Liver (tissue), 9 donors: ENCODE measurements around the gene MSGN1. TPM values are rescaled to one million over a fixed set of nuclear protein-coding genes. Genes with fewer than 3 reads are reported as not detected.

Source experiments
- DNase-seq: peaks from one replicate; pipeline ENCODE4 v3.0.0-alpha.2; 2017; ENCODE audit warnings: low spot score
- H3K27ac ChIP-seq, 2 donors: one replicate each; pipeline ENCODE4 v1.7.0; 2013; ENCODE audit warnings: inconsistent platforms in 2 of 2, low read length in 2 of 2, control low read depth in 1 of 2, low read depth in 1 of 2, mild to moderate bottlenecking in 1 of 2
- H3K27me3 ChIP-seq, 4 donors: one replicate each; pipeline versions ENCODE4 v1.6.1 to v1.7.0; 2013; ENCODE audit warnings: low read length in 3 of 4, inconsistent platforms in 1 of 4, mild to moderate bottlenecking in 1 of 4, moderate library complexity in 1 of 4; ENCODE audit not compliant: control insufficient read depth in 4 of 4, insufficient read depth in 4 of 4
- H3K36me3 ChIP-seq, 4 donors: one replicate each; pipeline versions ENCODE4 v1.6.1 to v1.7.0; 2013; ENCODE audit warnings: low read length in 3 of 4, mild to moderate bottlenecking in 3 of 4, low read depth in 1 of 4, moderate library complexity in 1 of 4; ENCODE audit not compliant: control insufficient read depth in 4 of 4, insufficient read depth in 3 of 4
- H3K4me1 ChIP-seq, 4 donors: one replicate each; pipeline versions ENCODE4 v1.6.1 to v1.7.0; 2013; ENCODE audit warnings: low read length in 3 of 4, mild to moderate bottlenecking in 3 of 4, moderate library complexity in 1 of 4; ENCODE audit not compliant: control insufficient read depth in 4 of 4, insufficient read depth in 4 of 4
- H3K4me3 ChIP-seq, 3 donors: one replicate each; pipeline versions ENCODE4 v1.6.1 to v1.7.0; 2013; ENCODE audit warnings: low read length in 3 of 3, control low read depth in 1 of 3, low read depth in 1 of 3, mild to moderate bottlenecking in 1 of 3
- H3K9ac ChIP-seq, 2 donors: one replicate each; pipeline ENCODE4 v1.7.0; 2013; ENCODE audit warnings: low read length in 2 of 2, mild to moderate bottlenecking in 2 of 2, moderate library complexity in 2 of 2, control low read depth in 1 of 2, low read depth in 1 of 2
- H3K9me3 ChIP-seq, 4 donors: one replicate each; pipeline versions ENCODE4 v1.6.1 to v1.7.0; 2013; ENCODE audit warnings: low read length in 3 of 4; ENCODE audit not compliant: control insufficient read depth in 4 of 4
- EGR1 ChIP-seq, 2 donors: IDR thresholded peaks; 2 replicates each; pipeline ENCODE4 v1.6.1; 2016 to 2018; ENCODE audit warnings: antibody characterized with exemption in 2 of 2, low read depth in 2 of 2
- FOXA1 ChIP-seq: IDR thresholded peaks from 2 replicates; pipeline ENCODE4 v1.6.1; 2016; ENCODE audit warnings: antibody characterized with exemption
- GABPA ChIP-seq, 2 donors: IDR thresholded peaks in 1 of 2; conservative IDR thresholded peaks in 1 of 2; 2 replicates each; pipeline ENCODE4 v1.6.1; 2016; ENCODE audit warnings: antibody characterized with exemption in 2 of 2, mild to moderate bottlenecking in 1 of 2, moderate library complexity in 1 of 2
- HNF4A ChIP-seq, 2 donors: conservative IDR thresholded peaks; 2 replicates each; pipeline ENCODE4 v1.6.1; 2016; ENCODE audit warnings: antibody characterized with exemption in 2 of 2, mild to moderate bottlenecking in 2 of 2
- HNF4G ChIP-seq: IDR thresholded peaks from 2 replicates; pipeline ENCODE4 v1.6.1; 2016; ENCODE audit warnings: antibody characterized with exemption
- NR2F2 ChIP-seq: IDR thresholded peaks from 2 replicates; pipeline ENCODE4 v1.6.1; 2016; ENCODE audit warnings: antibody characterized with exemption
- RAD21 ChIP-seq, 2 donors: IDR thresholded peaks; 2 replicates each; pipeline ENCODE4 v1.6.1; 2016; ENCODE audit warnings: antibody characterized with exemption in 2 of 2, mild to moderate bottlenecking in 2 of 2
- RXRA ChIP-seq, 2 donors: IDR thresholded peaks; 2 replicates each; pipeline ENCODE4 v1.6.1; 2017 to 2018; ENCODE audit warnings: antibody characterized with exemption in 2 of 2, mild to moderate bottlenecking in 1 of 2
- SP1 ChIP-seq: IDR thresholded peaks from 2 replicates; pipeline ENCODE4 v1.6.1; 2018; ENCODE audit warnings: antibody characterized with exemption, mild to moderate bottlenecking
- WGBS: extraction: QIAGEN DNeasy Blood & Tissue Kit; methylation state at CpG from one replicate; pipeline ENCODE4 v1.1.7; 2013; 5-methylcytosine and 5-hydroxymethylcytosine counted together
- polyA plus RNA-seq, 2 donors: library from polyadenylated mRNA; stranded (reverse) in 1 of 2; unstranded in 1 of 2; fragments of 200-250 nt in 1 of 2; fragments of >200 nt in 1 of 2; fragmentation: Nextera tagmentation in 1 of 2; extraction: Ambion mirVana in 1 of 2; gene quantifications; one replicate each; pipeline versions ENCODE4 v1.2.1 to v1.2.3, GENCODE V29; 2013 to 2015
- total RNA-seq, 2 donors: library from RNA; depleted of rRNA; stranded (reverse); fragments of >200 nt; gene quantifications; one replicate each; pipeline ENCODE4 v1.2.3, GENCODE V29; 2014
- TF ChIP-seq, protein P1 (sequence below): IDR thresholded peaks from 2 replicates; pipeline ENCODE4 v1.6.1; 2016; ENCODE audit warnings: antibody characterized with exemption
- TF ChIP-seq, protein P2 (sequence below): IDR thresholded peaks from 2 replicates; pipeline ENCODE4 v1.6.1; 2016; ENCODE audit warnings: antibody characterized with exemption, mild to moderate bottlenecking
- TF ChIP-seq, protein P3 (sequence below): IDR thresholded peaks from 2 replicates; pipeline ENCODE4 v1.6.1; 2016; ENCODE audit warnings: antibody characterized with exemption
- TF ChIP-seq, protein P4 (sequence below): fragments of 150-350 bp; IDR thresholded peaks from 2 replicates; pipeline ENCODE4 v1.5.1; 2017; ENCODE audit warnings: improper control_type of control experiment, low read depth, low read length; ENCODE audit not compliant: missing input control
- donor health status: healthy.
- donor health status: healthy.
- donor health status: healthy.
- donor health status: healthy.
- donor health status: healthy.

Gene MSGN1
- total and polyA plus RNA-seq, 4 donors: not detected

DNA sequence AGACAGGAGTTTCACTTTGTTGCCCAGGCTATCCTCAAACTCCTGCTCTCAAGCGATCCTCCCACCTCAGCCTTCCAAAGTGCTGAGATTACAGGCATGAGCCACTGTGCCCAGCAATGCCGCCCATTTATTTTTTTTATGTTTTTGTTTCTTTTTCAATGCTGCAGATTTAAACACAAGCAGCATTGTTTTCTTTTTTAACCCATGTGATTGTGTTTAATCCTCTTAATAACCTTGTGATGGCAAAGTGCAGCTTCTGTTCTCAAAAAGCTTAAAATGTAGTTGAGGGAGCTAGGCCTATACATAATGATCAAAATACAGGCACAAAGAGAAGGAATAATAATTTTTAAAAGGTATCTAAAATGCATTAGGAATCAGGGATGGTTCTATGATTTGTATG, 11.5 kb downstream of the MSGN1 start (continued):
- no peak for TF ChIP-seq SP1
- no peak for TF ChIP-seq HNF4A (conservative IDR thresholded peaks at IDR 0.05)

DNA sequence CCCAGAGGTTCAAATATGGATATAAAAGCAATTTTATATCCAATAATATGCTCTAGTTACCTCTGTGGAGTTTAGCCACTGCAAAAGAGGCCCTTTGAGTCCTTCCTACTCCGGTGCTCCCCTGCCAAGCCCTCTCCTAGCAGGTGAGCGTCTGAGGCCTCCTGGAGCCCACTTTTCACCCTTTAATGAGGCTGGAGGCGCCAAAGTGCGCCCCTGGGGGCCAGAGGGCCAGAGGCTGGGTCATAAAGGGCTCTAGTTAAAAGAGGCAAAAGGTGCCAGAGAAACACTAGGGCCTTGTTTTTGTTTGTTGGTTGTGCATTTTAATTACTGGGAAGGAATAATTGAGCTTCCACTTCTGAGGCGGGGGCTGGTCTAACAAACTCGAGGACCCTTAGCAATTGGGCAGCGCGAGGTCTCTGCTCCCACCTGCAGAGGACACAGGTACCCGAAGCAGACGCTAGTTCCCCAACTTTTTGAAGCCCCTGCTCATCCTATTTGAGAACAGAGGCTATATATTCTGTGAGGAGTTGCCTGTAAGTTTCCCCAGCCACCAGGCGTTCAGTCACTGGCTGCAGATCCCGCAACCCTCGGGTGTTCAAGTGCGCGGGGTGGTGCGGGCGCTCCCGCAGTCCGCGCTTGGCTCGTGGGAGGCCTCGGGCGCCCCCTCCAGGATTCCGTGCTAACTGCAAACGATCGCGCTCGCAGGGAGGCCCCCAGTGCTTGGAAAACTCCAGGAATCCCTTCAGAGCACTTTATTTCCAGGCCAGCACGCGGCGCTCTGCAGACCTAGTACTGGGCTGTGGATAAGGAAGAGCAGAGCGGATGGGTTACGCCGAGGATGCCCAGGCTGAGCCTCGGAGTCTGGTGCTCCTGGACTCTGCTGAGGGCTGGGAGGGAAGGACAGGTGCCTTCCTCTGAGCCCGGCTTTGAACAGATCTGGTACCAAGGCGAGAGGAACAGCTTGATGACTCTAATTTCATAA, 14.1 kb downstream of the MSGN1 start:
- WGBS: 14% methylated on average over 37 of the region's 37 CpGs
- TF ChIP-seq, protein P1, sequence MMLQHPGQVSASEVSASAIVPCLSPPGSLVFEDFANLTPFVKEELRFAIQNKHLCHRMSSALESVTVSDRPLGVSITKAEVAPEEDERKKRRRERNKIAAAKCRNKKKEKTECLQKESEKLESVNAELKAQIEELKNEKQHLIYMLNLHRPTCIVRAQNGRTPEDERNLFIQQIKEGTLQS: no peak
- TF ChIP-seq HNF4G: no peak
- TF ChIP-seq, protein P2, sequence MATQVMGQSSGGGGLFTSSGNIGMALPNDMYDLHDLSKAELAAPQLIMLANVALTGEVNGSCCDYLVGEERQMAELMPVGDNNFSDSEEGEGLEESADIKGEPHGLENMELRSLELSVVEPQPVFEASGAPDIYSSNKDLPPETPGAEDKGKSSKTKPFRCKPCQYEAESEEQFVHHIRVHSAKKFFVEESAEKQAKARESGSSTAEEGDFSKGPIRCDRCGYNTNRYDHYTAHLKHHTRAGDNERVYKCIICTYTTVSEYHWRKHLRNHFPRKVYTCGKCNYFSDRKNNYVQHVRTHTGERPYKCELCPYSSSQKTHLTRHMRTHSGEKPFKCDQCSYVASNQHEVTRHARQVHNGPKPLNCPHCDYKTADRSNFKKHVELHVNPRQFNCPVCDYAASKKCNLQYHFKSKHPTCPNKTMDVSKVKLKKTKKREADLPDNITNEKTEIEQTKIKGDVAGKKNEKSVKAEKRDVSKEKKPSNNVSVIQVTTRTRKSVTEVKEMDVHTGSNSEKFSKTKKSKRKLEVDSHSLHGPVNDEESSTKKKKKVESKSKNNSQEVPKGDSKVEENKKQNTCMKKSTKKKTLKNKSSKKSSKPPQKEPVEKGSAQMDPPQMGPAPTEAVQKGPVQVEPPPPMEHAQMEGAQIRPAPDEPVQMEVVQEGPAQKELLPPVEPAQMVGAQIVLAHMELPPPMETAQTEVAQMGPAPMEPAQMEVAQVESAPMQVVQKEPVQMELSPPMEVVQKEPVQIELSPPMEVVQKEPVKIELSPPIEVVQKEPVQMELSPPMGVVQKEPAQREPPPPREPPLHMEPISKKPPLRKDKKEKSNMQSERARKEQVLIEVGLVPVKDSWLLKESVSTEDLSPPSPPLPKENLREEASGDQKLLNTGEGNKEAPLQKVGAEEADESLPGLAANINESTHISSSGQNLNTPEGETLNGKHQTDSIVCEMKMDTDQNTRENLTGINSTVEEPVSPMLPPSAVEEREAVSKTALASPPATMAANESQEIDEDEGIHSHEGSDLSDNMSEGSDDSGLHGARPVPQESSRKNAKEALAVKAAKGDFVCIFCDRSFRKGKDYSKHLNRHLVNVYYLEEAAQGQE: no peak
- peak; percentile 86 to 92 for TF ChIP-seq RAD21 (IDR thresholded peaks at IDR 0.05)
- TF ChIP-seq, protein P3, sequence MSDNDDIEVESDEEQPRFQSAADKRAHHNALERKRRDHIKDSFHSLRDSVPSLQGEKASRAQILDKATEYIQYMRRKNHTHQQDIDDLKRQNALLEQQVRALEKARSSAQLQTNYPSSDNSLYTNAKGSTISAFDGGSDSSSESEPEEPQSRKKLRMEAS: no peak
- no peak for TF ChIP-seq HNF4A (conservative IDR thresholded peaks at IDR 0.05)
- no peak for TF ChIP-seq GABPA (IDR thresholded peaks at IDR 0.05 in 1 of 2, conservative IDR thresholded peaks at IDR 0.05 in 1 of 2)
- TF ChIP-seq, protein P4, sequence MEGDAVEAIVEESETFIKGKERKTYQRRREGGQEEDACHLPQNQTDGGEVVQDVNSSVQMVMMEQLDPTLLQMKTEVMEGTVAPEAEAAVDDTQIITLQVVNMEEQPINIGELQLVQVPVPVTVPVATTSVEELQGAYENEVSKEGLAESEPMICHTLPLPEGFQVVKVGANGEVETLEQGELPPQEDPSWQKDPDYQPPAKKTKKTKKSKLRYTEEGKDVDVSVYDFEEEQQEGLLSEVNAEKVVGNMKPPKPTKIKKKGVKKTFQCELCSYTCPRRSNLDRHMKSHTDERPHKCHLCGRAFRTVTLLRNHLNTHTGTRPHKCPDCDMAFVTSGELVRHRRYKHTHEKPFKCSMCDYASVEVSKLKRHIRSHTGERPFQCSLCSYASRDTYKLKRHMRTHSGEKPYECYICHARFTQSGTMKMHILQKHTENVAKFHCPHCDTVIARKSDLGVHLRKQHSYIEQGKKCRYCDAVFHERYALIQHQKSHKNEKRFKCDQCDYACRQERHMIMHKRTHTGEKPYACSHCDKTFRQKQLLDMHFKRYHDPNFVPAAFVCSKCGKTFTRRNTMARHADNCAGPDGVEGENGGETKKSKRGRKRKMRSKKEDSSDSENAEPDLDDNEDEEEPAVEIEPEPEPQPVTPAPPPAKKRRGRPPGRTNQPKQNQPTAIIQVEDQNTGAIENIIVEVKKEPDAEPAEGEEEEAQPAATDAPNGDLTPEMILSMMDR: peak; percentile 81
- no peak for TF ChIP-seq RXRA (IDR thresholded peaks at IDR 0.05)
- no peak for TF ChIP-seq NR2F2
- peaks cover 0 to 11% (median 5%) of the 10 kb centered on the region in 4 donors for H3K4me1 ChIP-seq
- no peaks in the 10 kb centered on the region for H3K27me3 ChIP-seq
- H3K36me3 ChIP-seq: no peaks in the 10 kb centered on the region
- no peaks in the 10 kb centered on the region for H3K9me3 ChIP-seq
- peak overlapping the region in 1 of 2 donors; percentile 5 for H3K9ac ChIP-seq
- DNase-seq: peak; percentile 83
- H3K27ac ChIP-seq: no peak overlapping the region
- peak overlapping the region in 2 of 3 donors; percentile 8 to 36 for H3K4me3 ChIP-seq

DNA sequence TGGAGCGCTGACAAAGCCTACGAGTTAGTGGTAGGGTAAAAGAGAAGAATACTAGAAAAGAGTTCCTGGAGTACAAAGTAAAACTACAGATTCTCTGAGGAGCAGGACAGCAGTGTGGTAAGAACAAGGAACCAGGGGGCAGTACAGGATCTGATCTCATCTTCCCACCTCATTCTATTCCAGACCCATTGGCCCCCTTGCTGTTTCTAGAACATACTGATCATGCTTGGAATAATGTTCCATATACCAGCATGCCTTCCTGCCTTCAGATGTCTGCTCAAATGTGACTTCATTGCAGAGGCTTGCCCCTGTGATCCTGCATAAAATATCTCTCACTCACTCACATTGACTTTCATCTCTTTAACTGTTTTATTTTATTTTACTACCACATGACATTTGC, 19.3 kb downstream of the MSGN1 start:
- Histone ChIP-seq H3K9ac (no peak overlapping the region), H3K27me3 (peaks cover 0 to 3% (median 0%) of the 10 kb centered on the region in 4 donors), H3K9me3 (no peaks in the 10 kb centered on the region), H3K4me1 (peaks cover 0 to 6% (median 3%) of the 10 kb centered on the region in 4 donors), H3K36me3 (no peaks in the 10 kb centered on the region), H3K27ac (no peak overlapping the region), H3K4me3 (no peak overlapping the region)
- WGBS: 60% methylated on average over 2 of the region's 2 CpGs
- no peak for DNase-seq
- TF ChIP-seq RAD21 (IDR thresholded peaks at IDR 0.05) (no peak), GABPA (IDR thresholded peaks at IDR 0.05 in 1 of 2, conservative IDR thresholded peaks at IDR 0.05 in 1 of 2) (no peak), FOXA1 (no peak), EGR1 (IDR thresholded peaks at IDR 0.05; ENCODE audit: low read depth in 2 of 2) (no peak), SP1 (no peak), RXRA (IDR thresholded peaks at IDR 0.05) (no peak)
- TF ChIP-seq, protein P4: no peak
- TF ChIP-seq, protein P1: no peak
- TF ChIP-seq, protein P3: no peak
- TF ChIP-seq, protein P2: no peak
